A549 (cell line): ENCODE results near the gene ADAMTS15. TPM values are rescaled to one million over a fixed set of nuclear protein-coding genes. Genes with fewer than 3 reads are reported as not detected.

Experiments
- ATAC-seq, 2 experiments: fragments of 200-7000 bp in 1 of 2; fragments of >200 bp in 1 of 2; cut with Nextera tagmentation in 1 of 2; cut with Tn5 transposase in 1 of 2; 3 replicates each; pipeline versions ENCODE4 v1.8.0 to v1.9.1; 2018 to 2020; ENCODE audit warnings: mild to moderate bottlenecking in 1 of 2, moderate library complexity in 1 of 2
- CTCF ChIA-PET: fragments of 300-600 bp; sonication (Branson Sonifier 250); formaldehyde crosslinking; extraction: SDS; loops from one replicate; lab custom pipeline; 2021; ENCODE audit warnings: antibody characterized with exemption, inconsistent platforms; lab: Yijun Ruan, JAX
- POLR2A ChIA-PET: fragments of 350-600 bp; formaldehyde crosslinking; extraction: SDS; loops from one replicate; lab custom pipeline; 2021; ENCODE audit warnings: antibody characterized with exemption, inconsistent platforms; lab: Yijun Ruan, JAX
- DNase-seq, 2 experiments: peaks; one replicate each; pipeline versions ENCODE4 v3.0.0 to v3.0.0-alpha.2; 2011 to 2016; ENCODE audit warnings: low read depth in 1 of 2, low spot score in 1 of 2
- FAIRE-seq: peaks from 2 replicates; lab custom pipeline; 2011; peaks lifted over from hg19 to GRCh38; lab: Jason Lieb, UNC
- H3K27ac ChIP-seq, 2 experiments: fragments of >200 bp; sonication (Bioruptor Twin); formaldehyde crosslinking; 3 replicates each; pipeline ENCODE4 v1.5.1; 2016 to 2017
- H3K4me1 ChIP-seq: fragments of >200 bp; sonication (Bioruptor Twin); formaldehyde crosslinking; 3 replicates; pipeline ENCODE4 v1.6.1; 2016
- H3K4me2 ChIP-seq: fragments of >200 bp; sonication (Bioruptor Twin); formaldehyde crosslinking; 3 replicates; pipeline ENCODE4 v1.6.1; 2016
- H3K4me3 ChIP-seq: fragments of >200 bp; sonication (Bioruptor Twin); formaldehyde crosslinking; 3 replicates; pipeline ENCODE4 v1.5.1; 2016
- H3K9me3 ChIP-seq: fragments of >200 bp; sonication (Bioruptor Twin); formaldehyde crosslinking; 3 replicates; pipeline ENCODE4 v1.6.1; 2016
- BHLHE40 ChIP-seq: IDR thresholded peaks from 2 replicates; pipeline ENCODE4 v1.6.1; 2012; ENCODE audit warnings: low read depth, low read length, inconsistent platforms
- CBX8 ChIP-seq: fragments of 200-600 bp; sonication (generic); IDR thresholded peaks from 2 replicates; pipeline ENCODE4 v1.6.1; 2016
- CEBPB ChIP-seq, 2 experiments: fragments of >200 bp in 1 of 2; sonication (Bioruptor Twin) in 1 of 2; formaldehyde crosslinking in 1 of 2; IDR thresholded peaks; 2 replicates each; pipeline ENCODE4 v1.6.1; 2012 to 2016
- CHD4 ChIP-seq: fragments of 200-600 bp; sonication (generic); IDR thresholded peaks from 2 replicates; pipeline ENCODE4 v1.6.1; 2016; ENCODE audit warnings: antibody characterized with exemption, mild to moderate bottlenecking, borderline replicate concordance
- E2F6 ChIP-seq: IDR thresholded peaks from 2 replicates; pipeline ENCODE4 v1.6.1; 2012; ENCODE audit warnings: low read depth, borderline replicate concordance
- FOSB ChIP-seq: fragments of 250-450 bp; sonication (Bioruptor Pico); IDR thresholded peaks from 2 replicates; pipeline ENCODE4 v1.5.0; 2020; ENCODE audit warnings: mild to moderate bottlenecking, moderate library complexity
- FOXS1 ChIP-seq: fragments of 250-450 bp; sonication (Bioruptor Pico); IDR thresholded peaks from 2 replicates; pipeline ENCODE4 v1.5.0; 2020; ENCODE audit warnings: mild to moderate bottlenecking, moderate library complexity
- GATA3 ChIP-seq: IDR thresholded peaks from 2 replicates; pipeline ENCODE4 v1.6.1; 2012; ENCODE audit warnings: borderline replicate concordance
- HDAC2 ChIP-seq: fragments of 200-600 bp; sonication (generic); IDR thresholded peaks from 2 replicates; pipeline ENCODE4 v1.6.1; 2016
- HOXB13 ChIP-seq: fragments of 250-450 bp; sonication (Bioruptor Pico); IDR thresholded peaks from 2 replicates; pipeline ENCODE4 v1.5.0; 2020; ENCODE audit warnings: low read depth, mild to moderate bottlenecking, moderate library complexity
- HOXB5 ChIP-seq: fragments of 250-450 bp; sonication (Bioruptor Pico); IDR thresholded peaks from 2 replicates; pipeline ENCODE4 v1.5.0; 2020; ENCODE audit warnings: mild to moderate bottlenecking, moderate library complexity
- JUN ChIP-seq, 2 experiments: fragments of >200 bp; sonication (Bioruptor Twin); formaldehyde crosslinking; IDR thresholded peaks; 2 replicates in 1 of 2; 3 replicates in 1 of 2; pipeline ENCODE4 v1.6.1; 2016 to 2017
- JUNB ChIP-seq: fragments of >200 bp; sonication (Bioruptor Twin); formaldehyde crosslinking; IDR thresholded peaks from 2 replicates; pipeline ENCODE4 v1.6.1; 2016
- KDM1A ChIP-seq: fragments of 200-600 bp; sonication (generic); IDR thresholded peaks from 2 replicates; pipeline ENCODE4 v1.6.1; 2016; ENCODE audit warnings: low read depth, mild to moderate bottlenecking
- KDM5A ChIP-seq: fragments of 200-600 bp; sonication (generic); IDR thresholded peaks from 2 replicates; pipeline ENCODE4 v1.6.1; 2016; ENCODE audit warnings: antibody characterized with exemption, mild to moderate bottlenecking
- MAZ ChIP-seq: fragments of 150-350 bp; IDR thresholded peaks from 2 replicates; pipeline ENCODE4 v1.6.1; 2014; ENCODE audit warnings: antibody characterized with exemption, low read depth, low read length, borderline replicate concordance
- NR3C1 ChIP-seq: fragments of >200 bp; sonication (Bioruptor Twin); formaldehyde crosslinking; IDR thresholded peaks from 3 replicates; pipeline ENCODE4 v1.6.1; 2017
- POLR2A ChIP-seq: IDR thresholded peaks from 2 replicates; pipeline ENCODE4 v1.6.1; 2012; ENCODE audit warnings: mild to moderate bottlenecking, low read length
- RAD21 ChIP-seq, 2 experiments: fragments of >200 bp in 1 of 2; sonication (Bioruptor Twin) in 1 of 2; formaldehyde crosslinking in 1 of 2; IDR thresholded peaks in 1 of 2; conservative IDR thresholded peaks in 1 of 2; 2 replicates in 1 of 2; 3 replicates in 1 of 2; pipeline ENCODE4 v1.6.1; 2012 to 2018; ENCODE audit warnings: inconsistent platforms in 1 of 2
- RCOR1 ChIP-seq: fragments of 150-350 bp; IDR thresholded peaks from 2 replicates; pipeline ENCODE4 v1.6.1; 2014; ENCODE audit warnings: antibody characterized with exemption, low read length, low read depth
- REST ChIP-seq: fragments of 200-600 bp; sonication (generic); IDR thresholded peaks from 2 replicates; pipeline ENCODE4 v1.6.1; 2016; ENCODE audit warnings: antibody characterized with exemption, mild to moderate bottlenecking, moderate library complexity
- RFX5 ChIP-seq: fragments of 450-650 bp; IDR thresholded peaks from 2 replicates; pipeline ENCODE4 v1.7.1; 2014; ENCODE audit warnings: antibody characterized with exemption, mild to moderate bottlenecking, moderate library complexity
- SMC3 ChIP-seq: fragments of >200 bp; sonication (Bioruptor Twin); formaldehyde crosslinking; IDR thresholded peaks from 3 replicates; pipeline ENCODE4 v1.6.1; 2018; ENCODE audit warnings: inconsistent platforms
- SREBF2 ChIP-seq: fragments of 450-650 bp; IDR thresholded peaks from 2 replicates; pipeline ENCODE4 v1.6.1; 2014; ENCODE audit warnings: mild to moderate bottlenecking, moderate library complexity
- ZSCAN20 ChIP-seq: fragments of 250-450 bp; sonication (Bioruptor Pico); IDR thresholded peaks from 2 replicates; pipeline ENCODE4 v1.8.0; 2022; ENCODE audit warnings: mild to moderate bottlenecking, moderate library complexity
- WGBS: methylation state at CpG from one replicate; pipeline ENCODE4 v1.1.6; 2017; ENCODE audit errors: missing lambda C conversion rate; 5-methylcytosine and 5-hydroxymethylcytosine counted together
- polyA plus RNA-seq, 4 experiments: library from polyadenylated mRNA; depleted of rRNA in 3 of 4; stranded (reverse); fragments of >200 nt; fragmentation: RNase III in 1 of 4; extraction: RNeasy Plus Mini Kit Qiagen cat#74134 plus additional on column Dnase treatment in 1 of 4; gene quantifications; 2 replicates in 3 of 4; 3 replicates in 1 of 4; pipeline ENCODE4 v1.2.3, GENCODE V29; 2011 to 2017

Gene ADAMTS15
- polyA plus RNA-seq, 2 of the 4 experiments (the other 2 are of a cell fraction), result 2.2 to 4.0 TPM

- DNase-seq (no peak), ATAC-seq (no peak), FAIRE-seq (no peak)
- TF ChIP-seq JUNB (no peak), HOXB5 (CRISPR knock-in tag) (no peak), KDM1A (no peak), HOXB13 (CRISPR knock-in tag) (no peak), RAD21 (conservative IDR thresholded peaks at IDR 0.05 in 1 of 2, IDR thresholded peaks at IDR 0.05 in 1 of 2) (no peak), RCOR1 (no peak), CEBPB (IDR thresholded peaks at IDR 0.05) (no peak), FOSB (no peak), GATA3 (no peak), RFX5 (no peak), SREBF2 (no peak), MAZ (no peak), ZSCAN20 (no peak), JUN (IDR thresholded peaks at IDR 0.05) (no peak), BHLHE40 (no peak), KDM5A (no peak), SMC3 (no peak), CHD4 (no peak), REST (no peak), FOXS1 (no peak)
- H3K4me3 ChIP-seq, result no peak overlapping the region
- H3K4me1 ChIP-seq, result no peaks in the 10 kb centered on the region
- H3K4me2 ChIP-seq, result no peak overlapping the region
- CTCF ChIA-PET, result no interaction called here
- no peaks in the 10 kb centered on the region for H3K9me3 ChIP-seq
- H3K27ac ChIP-seq, result no peak overlapping the region
- POLR2A ChIA-PET, result no interaction called here
- WGBS, result 81% methylated on average over 2 of the region's 2 CpGs
Observed at GRCh38 chr11:130402570-130402969, 45.9 kb upstream of the ADAMTS15 start.

GRCh38 chr11:130403271-130403804 is 45.1 kb upstream of the ADAMTS15 start:
- no peaks in the 10 kb centered on the region for H3K9me3 ChIP-seq
- TF ChIP-seq POLR2A (no peak), E2F6 (no peak), HDAC2 (no peak), NR3C1 (no peak), CBX8 (no peak), BHLHE40 (no peak), SREBF2 (no peak)
- TF ChIP-seq, all 56 proteins: peak for 0
- H3K27ac ChIP-seq, result no peak overlapping the region
- 0 out of 3 replicates have a peak, but pooled peaks cover 4% of the 10 kb centered on the region for H3K4me1 ChIP-seq
- no peak overlapping the region for H3K4me2 ChIP-seq
- CTCF ChIA-PET, result interaction anchor here (1.0 kb wide), 1 partner anchor 13 kb away, joined by 6 read pairs; no protein-coding TSS in a partner anchor
- 62% methylated on average over 8 of the region's 11 CpGs for WGBS
- FAIRE-seq (no peak), DNase-seq (no peak), ATAC-seq (peak in 1 of 2 experiments; percentile 51; a peak in 4 of 6 replicates)
- no peak overlapping the region for H3K4me3 ChIP-seq
- POLR2A ChIA-PET, result no interaction called here
